Spleen (tissue), 7 donors: ENCODE data around the gene SLC37A3.
"Not testable (repeated sequence)": the region's sequence is repeated elsewhere in the genome, so short reads cannot be mapped to it uniquely, and the experiment has no call there.

ENCODE experiments used
- CTCF ChIP-seq, 11 experiments: fragments of 200-600 bp in 7 of 11; fragments of 450-650 bp in 4 of 11; sonication (generic) in 4 of 11; IDR thresholded peaks in 8 of 11; conservative IDR thresholded peaks in 3 of 11; 1 replicate in 7 of 11; 2 replicates in 4 of 11; pipeline versions ENCODE4 v1.4.0 to v1.8.0; 2016 to 2021; ENCODE audit warnings: antibody characterized with exemption in 11 of 11, inconsistent platforms in 4 of 11, mild to moderate bottlenecking in 1 of 11
- POLR2AphosphoS5 ChIP-seq, 3 donors: sonication (generic); formaldehyde crosslinking; IDR thresholded peaks; one replicate each; pipeline ENCODE4 v1.5.1; 2017; ENCODE audit warnings: antibody characterized with exemption in 3 of 3
- donor health status: DM: no; HTN: no; CAD: no; lungs with moderate emphysema.
- donor health status: DM: no; HTN: no; CAD: no.
- donor health status: DM: no; HTN: no; CAD: no.

- not testable (repeated sequence) for TF ChIP-seq CTCF (IDR thresholded peaks at IDR 0.05 in 8 of 11, conservative IDR thresholded peaks at IDR 0.05 in 3 of 11); POLR2AphosphoS5 (IDR thresholded peaks at IDR 0.05)
Observed at GRCh38 chr7:140338959-140339358, 59.4 kb downstream of the SLC37A3 start.
